Glomerular endothelial cell (primary cell): Measurements from ENCODE around the gene ULBP2. TPM values are rescaled to one million over a fixed set of nuclear protein-coding genes. Genes with fewer than 3 reads are reported as not detected.

Experiments used
- DNase-seq: peaks from one replicate; pipeline ENCODE4 v3.0.0-alpha.2; 2011; ENCODE audit warnings: low read depth, low spot score; ENCODE audit errors: extremely low read depth
- total RNA-seq: library from RNA; depleted of rRNA; stranded (reverse); fragments of >200 nt; gene quantifications from 2 replicates; pipeline ENCODE4 v1.2.3, GENCODE V29; 2015

Gene ULBP2, protein sequence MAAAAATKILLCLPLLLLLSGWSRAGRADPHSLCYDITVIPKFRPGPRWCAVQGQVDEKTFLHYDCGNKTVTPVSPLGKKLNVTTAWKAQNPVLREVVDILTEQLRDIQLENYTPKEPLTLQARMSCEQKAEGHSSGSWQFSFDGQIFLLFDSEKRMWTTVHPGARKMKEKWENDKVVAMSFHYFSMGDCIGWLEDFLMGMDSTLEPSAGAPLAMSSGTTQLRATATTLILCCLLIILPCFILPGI
- 9.7 and 19.0 TPM in 2 replicates for total RNA-seq

DNA sequence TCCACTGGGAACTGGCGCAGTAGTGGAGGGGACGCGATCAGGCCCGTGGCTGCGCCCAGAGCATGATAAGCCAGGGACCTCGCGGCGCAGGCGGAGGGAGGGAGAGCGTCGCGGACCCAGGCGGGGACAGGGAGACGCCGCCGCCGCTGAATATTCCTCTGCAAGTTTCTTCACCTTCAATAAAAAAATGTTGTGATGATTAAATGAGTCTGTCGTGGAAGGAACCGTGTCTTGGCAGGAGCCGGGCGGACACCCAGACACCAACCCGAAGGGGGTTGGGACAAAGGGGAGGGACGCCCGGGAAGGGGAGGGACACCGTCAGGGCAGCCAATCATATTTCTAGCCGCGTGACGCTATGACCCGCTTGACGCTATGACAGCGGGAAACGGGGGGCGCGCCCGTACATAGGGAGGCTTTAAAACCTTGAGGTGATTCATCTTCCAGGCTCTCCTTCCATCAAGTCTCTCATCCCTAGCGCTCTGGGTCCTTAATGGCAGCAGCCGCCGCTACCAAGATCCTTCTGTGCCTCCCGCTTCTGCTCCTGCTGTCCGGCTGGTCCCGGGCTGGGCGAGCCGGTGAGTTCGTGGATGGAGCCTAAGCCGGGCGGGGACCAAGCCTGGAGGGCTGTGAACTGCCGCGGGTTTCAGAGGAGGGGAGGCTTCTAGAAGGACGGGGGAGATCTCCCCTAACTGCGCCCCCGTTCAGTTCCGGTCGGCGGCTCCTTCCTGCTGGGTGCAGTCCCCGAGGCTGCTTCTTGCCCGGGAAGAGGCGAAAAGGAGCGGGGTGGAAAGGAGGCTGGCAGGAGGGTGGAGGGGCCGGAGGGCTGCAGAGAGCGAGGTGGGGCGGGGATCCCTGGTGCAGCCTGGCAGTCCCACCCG is at the start of gene ULBP2:
ULBP2 (plus strand) TSS at position 432 of the 878 bp plus-strand sequence; CDS start at position 491, 59 bp downstream.
- peak; percentile 70 for DNase-seq

DNA sequence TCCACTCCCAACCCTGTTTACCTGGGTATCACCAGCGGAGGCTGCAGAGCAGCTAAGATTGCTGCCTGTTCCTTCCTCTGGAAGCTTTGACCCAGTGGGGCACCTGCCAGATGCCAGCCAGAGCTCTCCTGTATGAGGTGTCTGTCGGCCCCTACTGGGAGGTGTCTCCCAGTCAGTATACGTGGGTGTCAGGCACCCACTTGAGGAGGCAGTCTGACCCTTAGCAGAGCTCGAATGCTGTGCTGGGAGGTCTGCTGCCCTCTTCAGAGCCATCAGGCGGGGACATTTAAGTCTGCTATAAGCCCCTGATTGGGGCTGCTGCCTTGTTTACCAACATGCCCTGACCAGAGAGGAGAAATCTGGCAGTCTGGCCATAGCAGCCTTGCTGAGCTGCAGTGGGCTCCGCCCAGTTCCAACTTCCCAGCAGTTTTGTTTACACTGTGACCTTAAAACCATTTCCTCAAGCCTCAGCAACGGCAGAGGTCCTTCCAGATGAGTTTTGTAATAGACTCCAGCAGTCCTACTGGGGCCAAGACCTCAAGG is 46.7 kb upstream of the ULBP2 start:
- no peak for DNase-seq

DNA sequence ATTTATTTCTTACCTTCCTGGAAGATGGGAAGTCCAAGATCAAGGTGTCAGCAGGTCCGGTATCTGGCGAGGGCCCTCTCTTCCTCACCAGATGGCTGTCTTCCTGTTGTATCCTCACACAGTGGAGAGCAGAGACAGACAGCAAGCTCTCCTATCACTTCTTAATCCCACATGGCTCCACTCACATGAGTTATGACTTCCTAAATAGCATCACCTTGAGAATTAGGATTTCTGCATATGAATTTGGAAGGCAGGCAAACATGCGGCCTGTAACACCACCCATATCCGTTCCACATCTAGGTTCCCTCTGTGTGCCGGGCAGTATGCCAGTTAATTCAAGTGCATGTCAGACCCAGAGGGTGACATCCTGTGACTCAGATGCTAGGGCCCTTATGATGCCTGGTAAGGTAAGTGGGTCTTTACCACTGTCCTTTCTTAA is 46.0 kb upstream of the ULBP2 start:
- DNase-seq = peak; percentile 37

DNA sequence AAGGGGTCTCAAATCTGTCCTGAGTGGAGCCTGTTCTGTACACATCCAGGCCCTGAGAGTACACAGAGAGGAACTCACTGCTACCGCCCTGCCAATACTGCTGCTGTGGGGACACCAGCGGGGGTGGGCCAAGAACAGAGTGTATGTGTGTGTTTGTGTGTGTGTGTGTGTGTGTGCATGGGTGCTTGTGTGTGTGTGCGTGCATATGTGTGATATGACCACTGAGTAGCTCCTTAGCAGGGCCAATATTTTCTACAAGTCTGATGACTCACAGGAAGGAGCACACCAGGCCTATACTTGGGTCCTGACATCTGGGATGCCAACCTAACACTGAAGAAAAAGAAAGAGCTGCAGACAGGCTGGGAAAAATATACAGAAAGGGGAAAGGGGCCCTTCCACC is 45.3 kb upstream of the ULBP2 start:
- DNase-seq = no peak

DNA sequence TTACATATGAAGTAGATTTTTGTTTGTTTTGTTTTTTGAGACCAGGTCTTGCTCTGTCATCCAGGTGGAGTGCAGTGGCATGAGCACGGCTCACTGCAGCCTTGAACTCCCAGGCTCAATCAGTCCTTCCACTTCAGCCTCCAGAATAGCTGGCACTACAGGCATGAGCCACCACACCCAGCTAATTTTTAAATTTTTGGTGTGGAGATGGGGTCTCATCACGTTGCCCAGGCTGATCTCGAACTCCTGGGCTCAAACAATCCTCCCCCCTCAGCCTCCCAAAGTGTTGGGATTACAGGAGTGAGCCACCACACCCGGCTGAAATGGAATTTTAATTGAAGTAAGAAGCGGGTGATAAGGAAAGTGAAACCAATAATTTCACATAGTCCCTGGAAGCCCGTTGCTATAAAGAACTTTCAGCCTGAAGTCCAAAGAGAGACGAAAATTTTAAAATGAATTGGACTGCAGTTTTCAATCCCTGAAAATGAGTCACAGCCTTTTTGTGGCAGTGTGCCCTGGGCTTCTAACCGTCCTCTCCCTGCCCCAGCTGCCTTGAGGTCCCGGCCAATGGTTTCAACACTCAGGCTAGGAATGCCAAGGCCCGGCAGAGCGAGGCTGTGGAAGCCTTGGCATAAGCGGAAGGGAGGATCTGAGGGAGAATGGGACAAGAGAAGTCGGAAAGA is 44.7 kb upstream of the ULBP2 start:
- no peak for DNase-seq

DNA sequence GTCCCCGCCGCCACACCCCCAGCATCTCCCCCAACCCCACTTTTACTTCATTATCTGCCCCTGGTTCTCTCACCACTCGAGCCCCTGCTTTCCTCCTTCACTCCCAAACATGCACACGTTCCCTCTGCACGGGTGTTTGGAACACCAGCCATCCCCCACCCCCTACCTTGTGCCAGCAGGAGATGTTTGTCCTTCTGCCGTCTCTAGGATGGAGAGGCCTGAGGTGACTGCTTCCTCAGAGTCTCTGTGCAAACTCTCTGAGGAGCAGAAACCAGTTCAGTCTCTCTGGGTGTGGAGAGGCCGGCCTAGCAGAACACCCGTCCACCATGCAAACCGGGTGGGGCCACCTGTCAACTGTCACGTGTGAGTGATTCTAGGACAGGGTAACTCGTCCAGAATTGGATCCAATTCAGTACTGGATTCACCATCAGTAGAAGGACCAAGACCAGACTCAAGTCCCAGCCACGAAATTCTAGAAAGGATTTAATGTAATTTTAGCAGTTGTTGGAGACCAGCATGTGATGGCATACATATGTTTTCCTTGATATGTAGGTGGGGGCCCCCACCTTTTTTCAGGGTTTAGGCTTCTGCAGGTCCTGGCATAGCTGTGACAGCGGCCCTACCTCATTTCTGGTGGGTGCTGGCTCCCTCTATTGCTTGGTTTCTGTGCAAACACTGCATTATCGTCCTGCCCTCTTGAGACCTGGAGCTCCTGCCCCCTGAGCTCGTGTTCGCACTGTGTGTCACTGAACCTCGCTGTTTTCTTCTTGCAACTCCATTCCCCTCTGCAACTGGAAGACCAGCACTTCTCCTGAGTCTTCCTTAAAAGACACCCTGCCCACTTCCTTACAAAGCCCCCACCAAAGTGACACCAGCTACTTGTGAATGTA is 43.7 kb upstream of the ULBP2 start, which contains the start of gene RAET1E:
RAET1E (minus strand) TSS at position 259 of the 890 bp plus-strand sequence. CDS start 7,212 bp downstream, outside the sequence.
- no peak for DNase-seq

DNA sequence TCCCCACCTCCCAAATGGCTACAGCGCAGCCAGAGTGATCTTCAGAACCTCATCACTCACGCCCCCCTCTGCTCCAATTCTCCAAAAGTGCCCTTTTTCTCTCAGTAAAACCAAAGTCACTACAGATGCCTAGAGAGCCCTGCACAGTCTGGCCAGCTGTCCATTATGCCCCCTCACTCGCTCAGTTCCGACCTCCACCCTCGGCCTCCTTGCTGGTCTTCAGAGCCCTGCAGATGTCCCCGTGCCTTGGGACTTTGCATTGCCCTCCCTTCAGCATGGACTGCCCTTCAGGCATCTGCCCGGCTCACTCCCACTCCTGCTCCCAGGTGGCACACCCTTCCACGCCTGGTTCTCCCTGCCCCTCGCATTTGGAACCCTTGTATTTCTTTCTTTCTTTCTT is 42.8 kb upstream of the ULBP2 start:
- no peak for DNase-seq

DNA sequence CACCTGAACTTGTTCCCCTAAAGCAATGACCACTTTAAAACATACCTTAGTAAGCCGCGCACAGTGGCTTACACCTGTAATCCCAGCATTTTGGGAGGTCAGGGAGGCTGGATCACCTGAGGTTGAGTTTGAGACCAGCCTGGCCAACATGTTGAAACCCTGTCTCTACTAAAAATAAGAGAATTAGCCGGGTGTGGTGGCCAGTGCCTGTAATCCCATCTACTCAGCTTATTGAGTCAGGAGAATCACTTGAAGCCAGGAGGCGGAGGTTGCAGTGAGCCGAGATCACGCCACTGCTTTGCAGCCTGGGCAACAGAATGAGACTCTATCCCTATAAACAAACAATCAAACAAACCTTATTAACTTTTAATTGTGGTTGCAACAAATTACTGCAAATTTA is 42.3 kb upstream of the ULBP2 start:
- no peak for DNase-seq

DNA sequence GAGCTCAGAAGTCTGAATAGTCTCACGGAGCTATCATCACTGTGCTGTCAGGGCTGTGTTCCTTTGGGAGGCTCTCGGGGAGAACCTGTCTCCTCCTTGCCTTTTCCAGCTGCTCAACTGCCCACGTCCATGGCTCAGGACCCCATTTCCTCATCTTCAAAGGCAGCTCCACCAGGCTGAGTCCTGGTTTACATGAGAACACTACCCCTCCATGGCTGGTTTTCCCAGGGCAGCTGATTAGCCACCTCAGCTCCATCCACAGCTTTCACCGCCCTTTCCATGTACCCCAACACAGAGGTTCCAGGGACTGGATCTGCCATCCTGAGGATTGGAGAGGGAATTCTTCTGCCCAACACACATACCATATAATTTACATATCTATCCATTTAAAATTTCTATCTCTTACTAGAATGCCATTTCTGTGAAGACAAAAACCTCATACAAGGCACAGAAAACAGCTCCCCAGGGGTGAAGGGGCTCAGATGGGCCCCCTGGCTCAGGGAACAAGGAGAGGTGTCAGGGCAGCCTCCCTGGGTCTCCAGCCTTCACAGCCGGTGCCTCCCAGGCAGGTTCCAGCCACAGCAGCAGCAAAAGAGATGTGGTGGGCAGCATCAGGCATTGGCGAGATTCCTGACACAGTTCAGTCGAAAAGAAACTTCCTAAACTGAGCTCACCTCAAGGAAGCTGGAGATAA is 41.7 kb upstream of the ULBP2 start:
- DNase-seq = no peak

DNA sequence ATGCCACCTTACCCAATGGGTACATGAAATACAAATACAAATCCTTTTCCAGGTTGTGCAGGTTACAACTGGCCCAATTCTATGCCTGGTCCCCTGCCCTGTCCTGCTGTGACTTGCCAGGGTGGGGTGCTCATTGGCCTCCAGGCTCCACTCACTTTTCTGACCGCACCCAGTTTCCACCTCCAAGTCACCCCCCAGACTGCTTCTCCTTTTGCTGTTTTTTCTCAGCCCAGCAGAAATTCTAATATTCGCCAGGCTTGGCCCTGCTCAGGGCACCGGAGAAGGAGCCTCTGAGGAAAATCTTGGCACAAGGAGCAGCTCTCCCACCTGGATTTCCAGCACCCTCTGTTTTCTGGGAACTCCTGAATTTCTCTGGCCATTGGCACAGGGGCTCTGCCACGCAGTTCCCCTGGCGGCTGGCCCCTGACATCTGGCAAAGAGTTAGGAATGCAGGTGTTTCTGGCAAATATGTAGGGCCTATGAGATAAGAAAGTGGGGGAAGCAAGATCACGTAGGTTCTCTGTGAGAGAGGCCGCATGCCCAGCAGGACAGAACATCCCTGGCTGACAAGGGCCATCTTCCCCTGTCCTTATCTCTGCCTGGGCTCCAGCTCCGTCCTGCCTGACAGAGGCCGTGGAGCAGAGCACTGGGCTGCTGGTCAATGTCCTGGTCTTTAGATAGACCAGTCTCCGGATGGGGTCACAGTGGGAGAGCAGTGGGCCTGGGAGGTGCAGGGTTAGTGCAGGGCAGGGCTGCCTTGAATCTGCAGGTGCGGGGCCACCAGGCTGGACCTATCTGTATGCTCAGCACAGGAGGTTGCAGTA is 41.0 kb upstream of the ULBP2 start:
- DNase-seq = no peak

DNA sequence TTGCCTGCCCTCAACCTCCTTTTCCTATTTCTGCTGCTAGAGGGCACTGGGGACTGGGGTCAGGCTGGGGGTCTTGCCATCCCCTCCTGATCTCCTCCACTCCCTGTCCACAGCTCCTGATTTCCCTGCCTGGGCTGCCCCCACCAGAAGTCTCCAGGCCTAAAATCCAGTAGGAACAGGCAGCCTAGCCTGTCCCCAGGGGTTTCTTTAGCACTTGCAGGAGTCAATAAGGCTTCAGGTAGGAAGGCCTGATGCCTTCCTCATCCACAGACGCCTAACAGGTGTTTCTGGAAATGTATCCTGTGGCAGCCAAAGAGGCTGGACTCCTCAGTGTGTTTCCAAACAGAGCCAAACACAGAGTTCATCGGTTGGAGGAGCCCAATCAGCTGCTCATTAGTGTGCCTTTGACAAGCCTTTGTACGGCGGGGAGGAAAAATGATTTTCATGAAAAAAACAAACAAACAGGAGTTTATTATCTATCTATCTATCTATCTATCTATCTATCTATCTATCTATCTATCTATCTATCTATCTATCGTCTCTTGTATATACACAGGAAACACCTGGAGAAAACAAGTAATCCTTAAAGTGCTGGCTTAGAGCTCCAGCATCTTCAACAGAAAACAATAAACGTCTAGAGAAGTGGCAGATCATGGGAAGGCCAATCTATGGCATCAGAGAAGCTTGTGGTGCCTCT is 40.2 kb upstream of the ULBP2 start:
- no peak for DNase-seq

DNA sequence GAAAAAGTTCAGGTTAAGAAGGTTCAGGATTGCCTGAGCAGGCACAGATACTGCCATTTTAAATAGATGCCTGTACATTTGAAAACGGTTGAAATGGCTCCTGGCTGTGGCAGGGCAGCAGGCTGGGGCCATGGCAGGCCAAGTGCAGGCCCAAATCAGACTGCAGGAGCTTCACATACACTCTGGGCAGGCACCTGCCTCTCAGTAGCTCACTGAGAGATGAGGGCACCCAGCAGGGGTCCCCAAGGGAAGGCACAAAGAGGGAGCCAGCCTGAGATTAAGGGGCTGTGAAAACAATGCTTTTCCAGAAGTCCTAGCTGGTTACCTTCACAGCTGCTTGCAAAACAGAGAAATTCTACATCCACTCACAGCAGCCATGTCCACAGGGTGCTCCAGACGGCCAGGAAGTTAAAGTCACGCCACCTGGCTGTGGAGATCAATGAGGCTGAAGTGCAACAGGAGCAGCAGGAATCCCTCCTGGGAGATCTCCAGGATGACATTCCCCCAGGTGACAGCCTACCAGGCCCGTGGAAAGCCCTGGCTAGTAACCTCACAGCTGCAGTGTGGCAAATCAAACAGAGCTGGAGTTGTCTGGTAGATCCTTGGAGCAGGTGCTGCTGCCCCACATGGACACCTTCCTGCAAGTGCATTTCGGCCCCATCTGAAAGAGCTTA is 37.7 kb upstream of the ULBP2 start:
- DNase-seq = no peak

DNA sequence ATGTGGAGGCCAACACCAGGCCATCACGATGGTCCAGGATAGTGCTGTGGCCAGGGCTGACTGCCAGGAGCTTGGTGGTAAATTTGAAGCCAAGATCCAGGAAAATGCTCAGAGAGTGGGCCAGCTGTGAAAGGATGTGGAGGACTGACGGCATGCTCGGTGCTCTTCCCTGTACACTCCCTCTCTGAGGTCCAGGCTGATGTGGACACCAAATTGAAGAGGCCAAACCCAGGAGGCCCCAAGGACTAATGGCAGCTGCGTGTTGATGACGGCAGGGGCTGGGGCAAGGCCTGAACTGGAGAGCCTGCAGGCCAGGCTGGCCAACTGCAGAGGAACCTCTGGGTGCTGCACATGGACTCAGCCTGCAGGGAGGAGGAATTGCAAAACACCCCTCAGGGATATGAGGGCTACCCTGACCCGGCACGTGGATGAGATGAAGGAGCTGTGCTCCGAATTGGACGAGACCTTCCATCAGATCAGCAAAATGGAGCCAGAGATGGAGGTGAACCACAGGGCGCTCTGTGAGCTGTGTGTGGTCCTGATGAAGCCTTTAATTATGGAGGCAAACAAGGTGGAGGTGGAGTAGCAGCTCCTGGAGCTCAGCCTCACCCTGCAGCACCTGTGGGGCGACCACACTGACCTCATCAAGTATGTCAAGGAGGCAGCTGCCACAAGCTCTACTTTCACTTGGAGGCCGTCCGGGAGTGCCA is 37.0 kb upstream of the ULBP2 start:
- no peak for DNase-seq

DNA sequence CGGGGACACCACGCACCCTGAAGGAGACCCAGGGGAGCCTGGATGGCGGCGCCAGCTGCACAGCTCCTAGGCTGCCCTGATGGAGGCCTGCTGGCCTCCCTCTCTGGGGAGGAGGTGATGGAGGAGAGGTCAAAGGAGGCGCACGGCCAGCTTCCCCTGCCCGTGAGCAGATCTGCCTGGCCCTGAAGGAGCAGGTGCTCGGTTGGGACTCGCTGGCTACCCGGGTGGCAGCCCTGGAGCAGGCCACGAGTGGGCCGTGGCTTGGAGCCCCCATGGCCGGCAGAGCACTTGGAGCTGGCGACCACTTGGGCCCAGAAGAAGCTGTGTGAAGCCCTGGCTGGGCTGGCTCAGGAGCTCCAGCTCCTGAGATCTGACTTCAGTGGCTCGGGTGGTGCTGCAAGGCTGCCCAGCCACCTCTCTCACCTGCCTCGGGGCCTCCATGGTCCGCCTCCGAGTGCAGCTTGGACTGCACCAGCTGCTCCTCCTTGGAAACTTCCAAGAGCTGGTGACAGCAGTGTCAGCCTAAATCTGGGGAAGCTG is 36.4 kb upstream of the ULBP2 start:
- no peak for DNase-seq

DNA sequence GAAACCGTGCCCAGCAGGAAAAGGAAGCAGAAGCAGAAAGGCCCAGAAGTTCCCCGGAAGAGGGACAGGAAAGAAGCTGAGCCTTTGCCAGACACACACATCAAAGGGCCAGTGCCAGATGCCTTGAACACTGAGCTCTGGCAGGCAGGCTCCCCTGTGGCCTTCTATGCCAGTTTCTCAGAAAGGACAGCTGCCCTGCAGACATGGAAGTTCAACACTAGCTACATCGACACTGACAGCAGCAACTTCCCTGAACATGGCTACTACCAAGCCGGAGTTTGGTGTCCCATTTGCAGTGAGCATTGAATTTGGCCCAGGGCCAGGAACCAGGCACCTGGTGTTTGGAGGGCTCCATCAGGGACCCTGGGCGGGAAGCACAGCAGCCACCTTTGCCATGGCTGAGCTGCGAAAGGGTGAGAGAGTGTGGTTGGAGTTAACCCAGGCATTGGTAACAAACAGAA is 35.9 kb upstream of the ULBP2 start:
- DNase-seq = no peak

DNA sequence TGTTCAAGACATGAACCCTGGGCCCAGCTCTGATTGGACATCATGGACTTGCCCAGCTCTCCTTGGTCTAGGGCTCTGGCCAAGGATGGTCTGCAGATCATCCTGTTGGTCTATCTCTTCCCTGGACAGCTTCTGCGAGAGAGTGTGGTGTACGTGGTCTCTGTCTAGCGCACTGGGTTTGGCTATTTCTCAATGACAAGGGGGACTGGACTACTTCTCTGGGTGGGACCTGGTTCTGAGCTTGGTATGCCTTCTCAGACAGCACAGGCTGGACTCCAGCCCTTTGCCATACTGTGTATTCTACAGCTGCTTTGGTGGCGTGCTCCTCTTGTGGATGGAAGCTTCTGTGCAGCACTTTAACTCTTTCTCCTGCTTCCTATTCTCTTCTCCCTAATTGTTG is 35.4 kb upstream of the ULBP2 start:
- DNase-seq = no peak
